HG03135 (cell line): ENCODE measurements around the gene CARS1.

Experiments
- ATAC-seq: cut with Tn5 transposase; IDR thresholded peaks from one replicate; pipeline ENCODE4 v1.9.1; 2021; ENCODE audit warnings: mild to moderate bottlenecking, moderate library complexity; ENCODE audit not compliant: unreplicated experiment

CARS1 gene

DNA sequence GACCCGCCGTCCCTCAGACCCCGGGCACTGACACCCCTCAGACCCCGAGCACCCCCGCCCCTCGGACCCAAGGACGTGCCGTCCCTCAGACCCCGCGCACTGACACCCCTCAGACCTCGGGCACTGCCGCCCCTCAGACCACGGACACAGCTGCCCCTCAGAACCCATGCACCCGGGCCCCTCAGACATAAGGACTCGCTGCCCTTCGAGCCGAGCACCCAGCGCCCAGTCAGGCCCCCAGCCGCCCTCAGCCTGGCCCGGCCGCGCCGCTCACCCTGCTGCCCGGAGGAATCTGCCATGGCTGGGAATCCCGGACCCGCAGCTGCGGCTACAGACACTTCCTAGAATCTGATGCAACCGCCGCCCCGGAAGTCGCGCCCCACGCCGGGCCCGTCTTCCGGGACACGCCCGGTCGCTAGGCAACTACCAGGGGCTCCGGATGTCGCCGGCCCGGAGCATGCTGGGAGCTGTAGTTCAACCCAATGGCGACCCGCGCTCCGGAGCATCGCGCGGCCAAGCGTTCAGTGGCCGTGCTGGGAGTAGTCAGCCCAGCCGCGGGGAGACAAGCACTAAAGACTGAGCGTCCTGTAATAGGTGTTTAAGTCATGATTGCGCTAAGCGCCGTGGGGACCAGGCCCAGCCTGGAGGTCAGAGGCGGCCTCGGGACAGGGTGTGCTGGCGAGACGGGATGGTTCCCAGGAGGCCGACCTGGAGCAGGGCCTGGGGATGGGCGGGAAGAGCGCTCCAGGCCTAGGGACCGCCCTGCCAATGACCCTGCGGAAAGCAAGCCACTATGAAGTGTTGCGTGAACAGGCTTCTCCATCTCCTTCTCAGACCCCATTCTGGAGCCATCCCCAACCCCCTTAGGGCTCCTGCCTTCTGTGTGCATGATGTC, at the start of gene CARS1:
CARS1 (minus strand) TSS at position 355 of the 895 bp plus-strand sequence; CDS start at position 299, 56 bp downstream.
- ATAC-seq, result peak; percentile 94

DNA sequence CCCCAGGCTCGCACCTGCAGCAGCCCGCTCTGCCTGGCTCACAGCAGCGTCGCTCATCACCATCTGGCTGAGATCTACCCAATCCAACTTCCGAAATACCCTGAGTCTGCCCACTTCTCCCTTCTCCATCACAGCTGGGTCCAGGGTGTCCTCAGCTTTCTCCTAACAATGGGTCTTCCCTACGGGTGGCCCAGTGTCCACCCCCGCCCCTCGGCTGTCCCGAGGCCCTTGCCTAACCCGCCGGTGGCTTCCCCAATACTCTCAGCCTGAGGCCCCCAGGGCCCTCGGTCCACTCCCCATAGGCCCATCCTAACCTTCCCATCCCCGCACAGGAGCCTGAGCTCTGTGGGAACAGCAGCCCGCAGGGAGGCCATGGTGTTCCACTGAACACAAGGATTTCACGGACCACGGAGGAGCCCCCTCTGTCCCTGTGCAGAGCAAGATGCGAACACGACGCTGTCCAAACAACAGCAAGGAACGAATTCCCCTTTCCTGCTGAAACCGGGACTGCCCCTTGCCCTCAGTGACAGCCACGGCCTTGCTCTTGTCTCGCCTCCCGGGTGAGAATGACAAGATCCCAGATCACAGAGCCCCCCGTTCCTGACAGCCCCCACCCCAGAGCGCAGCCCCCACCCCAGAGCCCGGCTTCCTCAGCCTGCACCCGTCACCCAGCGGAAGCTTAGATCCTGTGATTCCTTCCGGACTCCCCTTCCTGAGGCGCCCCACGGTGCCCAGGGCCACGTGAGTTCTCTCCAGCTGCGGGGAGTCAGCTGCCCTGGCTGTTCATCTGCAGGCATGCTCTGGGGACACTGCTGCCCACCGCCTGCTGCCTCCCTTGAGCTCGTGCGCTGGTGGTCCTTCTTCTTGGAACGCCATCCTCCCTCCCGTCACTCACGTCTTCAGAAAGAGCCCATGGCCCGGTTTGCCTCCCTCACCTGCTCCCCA, 48.8 kb upstream of the CARS1 start:
- no peak for ATAC-seq

DNA sequence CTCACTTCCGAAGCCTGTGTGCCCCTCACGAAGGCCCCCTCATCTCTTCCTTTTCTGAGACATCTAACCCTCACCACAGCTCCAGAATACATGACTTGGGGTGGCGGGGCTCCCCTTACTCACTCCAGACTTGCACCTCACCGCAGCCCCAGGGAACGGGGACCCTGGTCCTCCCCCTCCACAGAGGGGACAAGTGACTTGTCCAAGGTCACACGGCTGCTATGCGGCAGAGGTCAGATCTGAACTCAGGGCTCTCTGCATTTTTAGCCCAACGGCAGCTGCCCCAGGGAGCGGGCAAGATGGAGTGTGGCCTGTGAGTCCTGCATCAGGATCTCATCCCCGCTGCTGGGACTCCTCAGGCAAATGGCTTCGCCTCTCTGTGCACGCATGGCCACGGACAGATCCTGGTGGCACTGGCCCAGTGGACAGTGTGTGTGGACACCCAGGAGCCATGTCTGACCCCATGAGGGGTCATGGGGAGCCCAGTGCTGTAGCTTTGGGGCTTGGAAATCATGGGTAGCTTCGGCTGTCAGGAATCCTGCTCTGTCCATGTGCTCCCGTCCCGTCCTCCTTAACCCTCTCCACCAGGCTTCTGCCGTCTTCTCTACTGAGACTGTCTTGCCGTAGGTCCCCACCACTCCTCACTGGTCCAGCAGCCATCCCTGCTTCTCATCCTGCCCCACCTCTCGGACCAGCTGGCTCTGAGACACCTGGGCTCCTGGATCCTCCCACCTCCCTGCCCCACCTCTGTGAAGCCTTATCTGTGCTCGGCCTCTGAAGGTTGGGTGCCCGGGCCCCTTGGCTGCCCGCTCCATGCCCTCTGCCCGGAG, 48.0 kb upstream of the CARS1 start:
- ATAC-seq, result no peak

DNA sequence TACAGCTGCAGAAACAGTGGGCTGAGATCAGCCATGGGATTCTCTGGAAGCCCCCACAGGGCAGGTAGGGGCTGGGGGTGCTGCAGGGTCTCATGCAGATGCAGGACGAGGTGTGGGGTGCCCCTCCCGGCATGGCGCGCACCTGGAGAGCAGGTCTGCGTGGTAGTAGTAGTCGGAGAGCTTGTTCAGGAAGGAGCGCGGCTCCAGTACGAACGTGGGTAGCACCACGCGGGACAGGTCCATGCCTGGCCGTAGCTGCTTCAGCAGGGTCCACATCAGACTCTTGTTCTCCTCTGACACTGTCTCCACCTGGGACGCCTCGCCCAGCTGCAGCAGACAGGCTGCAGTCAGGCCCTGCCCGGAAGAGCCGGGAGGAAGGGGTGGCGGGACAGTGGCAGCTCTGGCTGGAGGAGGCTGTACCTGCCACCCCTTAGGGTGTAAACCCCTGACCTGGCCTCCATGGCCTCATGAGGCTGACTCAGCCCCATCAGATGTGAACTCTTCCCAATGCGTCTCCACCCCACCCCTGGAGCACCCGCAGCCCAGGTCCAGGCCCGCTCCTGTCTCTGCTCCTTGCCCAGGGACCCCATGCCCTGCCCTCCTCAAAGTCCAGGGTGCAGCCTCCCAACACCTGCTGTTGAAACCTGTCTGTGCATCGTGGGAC, 47.0 kb upstream of the CARS1 start:
- ATAC-seq, result no peak

DNA sequence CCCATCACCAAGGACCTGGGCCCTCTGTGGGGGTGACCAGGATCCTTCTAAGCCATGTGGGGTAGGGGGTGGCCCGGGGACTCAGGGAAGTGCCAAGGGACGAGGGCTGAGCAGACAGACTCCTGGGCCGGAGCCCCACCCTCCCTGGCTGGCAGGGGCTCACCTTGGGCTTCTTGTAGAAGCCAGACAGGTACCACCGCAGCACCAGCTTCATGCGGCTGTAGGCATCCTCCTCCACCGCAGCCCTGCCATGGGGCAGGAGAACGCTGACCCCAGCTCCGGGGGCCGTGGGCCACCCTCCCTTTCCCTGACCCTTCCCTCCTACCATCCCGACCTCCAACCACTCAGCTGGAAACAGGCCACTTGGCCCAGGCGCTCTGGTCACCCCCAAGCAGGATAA, 45.9 kb upstream of the CARS1 start:
- ATAC-seq, result no peak

DNA sequence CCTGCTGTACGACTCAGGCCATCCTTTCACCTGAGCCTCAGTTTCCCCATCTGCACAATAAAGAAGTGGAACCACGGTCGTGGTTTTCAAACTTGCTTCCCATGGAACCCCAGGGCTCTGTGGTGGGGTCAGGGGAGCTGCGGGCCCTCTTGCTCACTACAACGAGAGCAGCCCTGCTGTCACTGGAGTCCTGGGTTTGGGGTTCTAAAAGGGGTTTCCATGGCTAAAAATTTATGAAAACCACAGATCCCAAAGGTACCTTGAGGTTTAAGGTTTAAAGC, 45.4 kb upstream of the CARS1 start:
- no peak for ATAC-seq

DNA sequence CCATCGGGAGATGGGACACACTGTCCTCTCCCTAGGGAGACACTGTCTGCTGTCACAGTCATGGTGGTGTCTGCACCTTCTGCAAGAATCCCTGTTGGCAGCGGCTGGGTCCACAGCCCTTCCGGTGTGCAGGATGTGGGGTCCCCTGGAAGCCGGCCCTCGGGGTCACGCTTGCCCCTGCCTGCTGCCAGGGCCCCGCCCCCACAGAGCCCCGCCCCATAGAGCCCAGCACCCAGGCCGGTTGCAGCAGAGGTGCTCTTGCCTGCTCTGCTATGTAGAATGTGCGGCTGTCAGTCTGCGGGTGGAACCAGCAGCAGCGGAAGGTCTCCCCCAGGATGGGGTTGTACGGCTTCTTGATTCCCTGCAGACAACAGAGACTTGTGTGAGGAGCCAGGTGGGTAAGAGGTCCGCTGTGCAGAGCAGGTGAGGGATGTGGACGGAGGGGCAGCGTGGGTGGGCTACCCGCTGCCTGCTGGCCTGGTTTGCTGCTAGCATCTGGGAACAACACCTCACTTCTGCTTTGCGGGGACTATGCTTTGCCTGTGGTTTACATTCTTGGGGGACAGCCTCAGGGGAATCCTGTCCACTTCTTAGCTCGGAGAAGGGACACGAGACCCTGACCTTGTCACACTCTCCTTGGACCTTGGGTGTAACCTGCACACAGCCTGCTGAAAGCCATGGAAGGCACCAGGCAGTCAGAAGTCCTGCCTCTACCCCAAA, 44.9 kb upstream of the CARS1 start:
- no peak for ATAC-seq

DNA sequence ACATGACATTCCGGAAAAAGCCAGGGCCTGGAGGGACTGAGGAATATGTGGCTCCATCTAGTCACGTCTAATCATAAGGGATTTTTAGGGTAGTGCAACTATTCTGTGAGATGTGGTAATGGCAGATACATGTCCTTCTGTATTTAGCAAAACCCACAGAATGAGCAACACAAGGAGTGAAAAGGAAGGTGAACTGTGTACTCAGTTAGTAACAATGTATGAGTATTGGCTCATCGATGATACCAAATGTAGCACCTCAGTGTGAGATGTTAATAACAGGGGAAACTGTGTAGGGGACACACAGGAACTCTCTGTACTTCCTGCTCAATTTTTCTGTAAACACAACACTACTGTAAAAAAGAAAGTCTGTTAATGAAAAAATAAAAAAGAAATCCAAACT, 42.0 kb upstream of the CARS1 start:
- ATAC-seq, result no peak

DNA sequence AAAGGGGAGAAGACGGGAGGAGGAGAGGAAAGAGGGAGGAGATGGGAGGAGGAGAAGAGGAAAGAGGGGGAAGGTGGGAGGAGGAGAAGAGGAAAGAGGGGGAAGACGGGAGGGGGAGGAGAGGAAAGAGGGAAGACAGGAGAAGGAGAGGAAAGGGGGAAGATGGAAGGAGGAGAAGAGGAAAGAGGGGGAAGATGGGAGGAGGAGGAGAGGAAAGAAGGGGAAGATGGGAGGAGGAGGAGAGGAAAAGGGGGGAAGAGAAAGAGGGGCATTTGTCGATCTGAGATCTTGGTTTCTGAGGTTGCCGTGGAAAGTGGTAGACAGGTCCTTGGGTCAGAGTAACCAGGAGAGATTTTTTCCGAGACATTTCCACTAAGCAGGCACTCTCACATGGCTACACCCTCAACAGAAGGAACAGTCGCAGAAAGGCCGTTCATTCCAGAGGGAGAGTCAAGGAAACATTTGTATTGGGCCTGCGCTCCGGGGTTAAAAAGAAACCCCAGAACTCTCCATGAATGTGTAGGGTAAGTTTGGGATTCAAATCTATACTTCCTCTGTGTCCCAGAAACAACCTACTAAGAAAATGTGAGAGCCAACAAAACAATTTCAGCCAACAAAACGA, 39.8 kb upstream of the CARS1 start:
- no peak for ATAC-seq

DNA sequence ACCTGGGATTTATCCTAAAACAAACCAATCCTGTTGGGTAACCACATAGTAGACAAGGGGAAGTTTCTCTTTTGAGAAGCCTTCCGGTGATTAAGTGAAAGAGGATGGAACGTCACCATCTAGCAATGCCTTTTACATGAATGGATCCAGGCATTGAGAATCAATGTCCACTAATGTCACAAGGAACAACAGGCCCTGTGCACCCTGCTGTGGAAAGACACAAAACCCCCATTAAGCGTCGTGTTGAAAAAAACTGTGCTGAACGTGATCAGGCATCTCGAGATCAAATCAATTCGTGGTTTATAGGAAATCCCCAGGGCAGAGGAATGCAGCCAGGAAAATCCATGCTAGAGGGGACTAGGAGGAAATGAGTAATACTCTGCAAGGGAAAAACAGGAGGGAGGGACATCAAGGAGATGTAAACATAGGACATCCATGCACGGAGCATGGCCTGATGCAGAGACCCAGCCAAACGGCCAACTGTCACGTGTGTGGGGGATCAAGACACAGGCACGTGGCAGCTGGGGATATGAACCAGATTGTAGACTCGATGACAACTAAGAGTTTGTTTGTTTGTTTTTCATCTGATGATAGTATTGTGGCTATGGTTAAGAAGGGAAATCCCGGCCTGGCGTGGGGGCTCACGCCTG, 38.6 kb upstream of the CARS1 start:
- no peak for ATAC-seq

DNA sequence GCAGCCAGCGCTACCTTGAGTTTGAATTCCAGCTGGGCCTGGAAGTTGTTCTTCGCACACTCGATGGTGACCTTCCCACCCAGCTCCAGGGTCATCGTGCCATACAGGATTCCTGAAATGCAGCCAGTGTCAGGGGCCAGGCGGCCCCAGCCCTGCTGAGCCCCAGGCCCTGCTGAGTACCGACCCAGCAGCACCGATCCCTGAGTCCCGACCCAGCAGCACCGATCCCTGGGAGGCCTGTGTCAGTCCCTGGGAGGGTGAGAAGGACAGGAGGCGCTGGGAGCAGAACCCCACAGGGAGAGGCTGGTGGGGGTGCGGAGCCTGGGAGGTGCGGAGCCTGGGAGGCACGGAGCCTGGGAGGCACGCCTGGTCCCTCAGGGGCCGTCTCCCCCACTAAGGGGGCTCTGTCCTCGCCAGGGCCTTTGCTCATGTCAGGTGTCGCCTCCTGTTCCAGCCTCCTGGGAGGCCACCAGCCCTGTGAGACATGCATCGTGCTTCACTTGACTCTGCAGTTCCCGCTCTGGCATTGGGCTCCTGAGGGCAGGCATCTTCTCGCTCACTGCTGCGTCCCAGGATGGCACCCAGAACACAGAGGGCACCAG, 37.1 kb upstream of the CARS1 start:
- ATAC-seq, result no peak

DNA sequence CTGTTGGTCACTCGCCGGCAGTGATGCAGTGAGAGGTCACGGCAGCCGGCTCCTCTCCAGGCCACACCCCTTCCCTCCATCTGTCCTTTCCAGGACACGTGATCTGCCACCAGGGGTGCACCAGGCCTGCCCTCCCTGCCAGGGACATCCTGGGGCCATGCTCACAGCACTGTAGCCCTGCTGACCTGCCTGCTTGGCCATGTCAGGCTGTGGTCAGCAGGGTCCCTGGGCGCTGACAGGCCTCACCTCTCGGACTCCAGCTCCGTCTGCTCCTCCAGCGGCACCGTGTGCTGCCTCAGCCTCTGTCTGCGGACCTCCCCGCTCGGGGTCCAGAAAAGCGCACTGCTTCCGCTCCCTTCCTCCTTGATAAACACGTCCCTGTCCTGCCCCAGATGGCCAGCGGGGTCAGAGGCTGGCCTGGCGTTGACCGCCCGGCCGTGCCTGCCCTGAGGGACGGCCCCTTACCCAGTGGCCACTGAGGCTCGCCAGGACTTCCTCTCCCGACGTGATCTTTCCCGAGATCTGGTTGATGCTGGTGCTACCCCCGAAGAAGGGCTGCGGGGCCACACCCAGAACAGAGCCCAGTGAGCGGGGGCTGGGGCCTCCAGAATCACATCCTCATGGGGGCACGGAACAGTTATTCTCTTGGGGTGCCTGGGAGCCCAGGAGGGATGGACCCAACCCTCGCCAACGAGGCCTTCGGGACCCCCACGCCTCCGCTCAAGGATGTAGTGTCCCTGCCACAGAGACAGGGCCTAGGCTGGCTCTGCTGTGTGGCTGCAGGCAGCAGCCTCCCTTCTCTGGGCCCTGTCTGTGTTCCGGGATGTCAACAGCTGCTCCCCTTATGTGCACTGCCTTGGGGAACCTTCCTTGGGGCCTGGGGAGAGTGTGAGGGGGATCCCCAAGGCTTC, 36.3 kb upstream of the CARS1 start:
- ATAC-seq, result no peak

DNA sequence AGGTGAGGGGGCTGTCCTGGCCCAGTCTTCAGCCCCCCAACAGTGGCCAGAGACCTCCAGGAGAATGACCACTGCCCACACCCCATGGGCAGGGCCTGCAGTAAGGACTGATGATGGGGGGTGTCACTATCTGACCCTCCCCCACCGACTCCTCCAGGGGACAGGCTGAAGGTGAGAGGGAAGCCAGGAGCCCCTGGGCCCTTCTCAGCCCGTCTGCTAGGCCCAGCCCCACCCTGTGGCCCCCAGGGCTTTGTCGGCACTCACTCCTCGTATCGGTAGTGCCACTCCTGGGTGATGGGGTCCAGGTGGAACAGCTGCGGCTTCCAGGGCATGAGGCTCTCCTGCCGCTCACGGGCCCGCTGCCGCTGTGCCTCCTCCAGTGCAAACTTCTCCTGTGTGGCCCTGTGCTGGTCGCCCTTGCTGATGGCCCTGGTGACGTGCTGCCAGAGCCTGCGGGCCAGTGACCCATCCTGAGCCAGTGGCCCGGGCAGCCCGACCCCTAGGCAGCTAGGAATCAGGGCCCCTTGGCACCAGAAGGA, 35.4 kb upstream of the CARS1 start:
- no peak for ATAC-seq

DNA sequence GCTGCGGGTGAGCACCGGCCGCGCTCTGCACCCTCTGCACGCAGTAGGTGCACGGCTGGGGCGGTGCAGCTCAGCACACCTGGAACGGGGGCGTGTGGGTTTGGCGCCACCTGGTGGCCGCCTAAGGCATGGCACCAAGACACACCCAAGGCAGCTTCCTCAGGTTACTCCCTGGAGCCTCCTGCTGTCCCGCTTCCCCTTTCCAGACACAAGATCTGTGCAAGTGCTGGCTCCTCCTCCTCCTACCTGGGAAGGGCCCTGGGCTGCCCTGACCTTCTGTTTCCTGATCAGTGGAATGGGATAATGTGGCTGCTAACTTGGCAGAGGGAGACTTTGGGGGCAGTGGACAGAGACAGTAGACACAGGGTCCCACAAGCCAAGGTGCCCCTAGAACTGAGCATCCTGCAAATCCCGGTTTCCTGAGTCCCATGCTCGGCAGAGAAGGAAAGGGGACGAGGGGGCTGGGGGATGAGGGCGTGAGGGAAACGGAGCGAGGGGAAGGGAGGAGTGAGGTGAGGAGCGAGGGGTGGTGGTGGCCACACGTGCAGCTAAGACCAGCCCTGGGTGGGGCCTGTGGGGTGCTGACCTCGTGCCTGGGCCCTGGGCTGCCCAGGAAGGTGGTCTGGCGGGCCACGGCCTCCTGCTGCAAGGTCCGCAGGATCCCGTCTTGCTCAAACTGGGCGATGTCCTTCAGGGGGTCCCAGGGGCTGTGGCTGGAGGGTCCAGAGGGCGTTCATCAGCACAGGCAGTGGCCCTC, 34.8 kb upstream of the CARS1 start:
- ATAC-seq, result no peak

DNA sequence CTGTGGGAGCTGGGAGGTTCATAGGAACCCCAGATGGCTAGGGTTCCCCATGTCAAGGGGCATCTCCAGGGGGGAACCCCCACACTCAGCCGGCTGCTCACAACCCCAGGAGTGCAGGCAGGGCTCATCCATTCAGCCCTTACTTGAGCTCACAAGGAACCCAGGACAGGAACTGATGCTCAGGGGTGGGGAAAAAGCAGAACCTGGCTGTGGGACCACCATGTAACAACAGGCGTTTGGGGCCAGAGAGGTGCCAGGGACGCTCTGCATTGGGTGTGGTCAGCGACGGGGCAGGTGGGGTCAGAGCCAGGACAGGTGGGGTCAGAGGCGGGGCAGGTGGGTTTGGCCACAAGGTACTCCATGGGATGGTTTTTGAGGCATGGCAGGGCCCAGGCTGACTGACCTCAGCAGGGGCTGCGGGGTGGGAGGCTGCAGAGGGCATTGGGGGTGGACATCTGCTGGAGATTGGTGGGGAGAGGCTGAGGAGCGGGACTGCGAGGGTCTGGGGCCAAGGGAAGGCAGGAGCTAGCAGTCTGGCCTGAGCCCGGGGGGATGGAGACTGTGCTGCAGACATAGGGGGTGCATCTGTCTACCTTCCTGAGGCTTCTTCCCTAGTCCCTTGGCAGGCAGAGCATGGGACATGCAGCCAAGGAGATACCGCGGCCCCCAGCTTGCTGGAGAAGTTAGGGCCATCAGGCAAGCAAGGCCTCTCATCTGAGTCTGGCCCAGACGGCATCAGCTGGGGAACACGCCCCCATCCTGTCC, 34.0 kb upstream of the CARS1 start:
- no peak for ATAC-seq
